Measurements from ENCODE around the gene GAA.

Gene GAA

DNA sequence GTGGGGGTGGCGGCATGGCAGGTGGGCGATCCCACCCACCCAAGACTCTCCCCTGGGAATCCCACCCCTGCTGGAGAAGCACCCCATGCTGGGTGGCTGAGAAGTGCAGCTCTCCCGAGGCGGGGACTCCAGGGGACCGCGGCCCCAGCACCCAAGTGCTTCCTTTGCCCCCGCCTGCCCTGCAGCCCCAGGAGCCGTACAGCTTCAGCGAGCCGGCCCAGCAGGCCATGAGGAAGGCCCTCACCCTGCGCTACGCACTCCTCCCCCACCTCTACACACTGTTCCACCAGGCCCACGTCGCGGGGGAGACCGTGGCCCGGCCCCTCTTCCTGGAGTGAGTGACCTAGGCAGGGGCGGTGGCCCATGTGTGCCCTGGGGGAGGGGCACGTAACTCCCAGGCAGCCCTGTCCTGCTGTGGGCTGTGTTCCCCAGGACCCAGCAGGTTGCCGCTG lies 11.7 kb downstream of the GAA start:
- in situ Hi-C loops (cut with MboI; ENCODE audit: low pct_unique_long_range_greater_than_20kb, low sequenced_read_pairs) = no loop called here
- no peak for DNase-seq

GRCh38 chr17:80114758-80115157 lies 13.4 kb downstream of the GAA start:
- in situ Hi-C loops (cut with MboI; ENCODE audit: low pct_unique_long_range_greater_than_20kb, low sequenced_read_pairs) = no loop called here
- no peak for DNase-seq

DNA sequence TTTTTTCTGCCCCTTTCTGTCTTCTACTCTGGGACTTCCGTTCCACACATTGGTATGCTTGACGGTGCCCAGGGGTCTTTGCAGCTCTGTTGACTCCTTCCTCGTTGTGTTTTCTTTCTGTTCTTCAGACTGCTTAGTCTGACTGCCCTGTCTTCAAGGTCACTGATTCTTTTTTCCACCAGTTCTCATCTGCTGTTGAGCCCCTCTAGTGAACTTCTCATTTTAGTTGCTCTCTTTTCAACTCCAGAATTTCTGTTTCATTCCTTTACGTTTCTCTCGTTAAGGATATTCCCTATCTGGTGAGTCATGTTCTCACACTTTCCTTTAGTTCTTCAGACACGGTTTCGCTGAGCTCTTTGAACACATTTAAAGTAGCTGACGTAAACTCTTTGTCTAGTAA lies 13.8 kb downstream of the GAA start:
- in situ Hi-C loops (cut with MboI; ENCODE audit: low pct_unique_long_range_greater_than_20kb, low sequenced_read_pairs) = no loop called here
- no peak for DNase-seq

- in situ Hi-C loops (cut with MboI; ENCODE audit: low pct_unique_long_range_greater_than_20kb, low sequenced_read_pairs) = no loop called here
- no peak for DNase-seq
Observed at GRCh38 chr17:80116276-80116920, 15.0 kb downstream of the GAA start.

GRCh38 chr17:80116921-80117380 lies 15.6 kb downstream of the GAA start:
- DNase-seq = no peak
- in situ Hi-C loops (cut with MboI; ENCODE audit: low pct_unique_long_range_greater_than_20kb, low sequenced_read_pairs) = no loop called here

GRCh38 chr17:80117491-80118401 lies 16.4 kb downstream of the GAA start:
- in situ Hi-C loops (cut with MboI; ENCODE audit: low pct_unique_long_range_greater_than_20kb, low sequenced_read_pairs) = no loop called here
- no peak for DNase-seq

DNA sequence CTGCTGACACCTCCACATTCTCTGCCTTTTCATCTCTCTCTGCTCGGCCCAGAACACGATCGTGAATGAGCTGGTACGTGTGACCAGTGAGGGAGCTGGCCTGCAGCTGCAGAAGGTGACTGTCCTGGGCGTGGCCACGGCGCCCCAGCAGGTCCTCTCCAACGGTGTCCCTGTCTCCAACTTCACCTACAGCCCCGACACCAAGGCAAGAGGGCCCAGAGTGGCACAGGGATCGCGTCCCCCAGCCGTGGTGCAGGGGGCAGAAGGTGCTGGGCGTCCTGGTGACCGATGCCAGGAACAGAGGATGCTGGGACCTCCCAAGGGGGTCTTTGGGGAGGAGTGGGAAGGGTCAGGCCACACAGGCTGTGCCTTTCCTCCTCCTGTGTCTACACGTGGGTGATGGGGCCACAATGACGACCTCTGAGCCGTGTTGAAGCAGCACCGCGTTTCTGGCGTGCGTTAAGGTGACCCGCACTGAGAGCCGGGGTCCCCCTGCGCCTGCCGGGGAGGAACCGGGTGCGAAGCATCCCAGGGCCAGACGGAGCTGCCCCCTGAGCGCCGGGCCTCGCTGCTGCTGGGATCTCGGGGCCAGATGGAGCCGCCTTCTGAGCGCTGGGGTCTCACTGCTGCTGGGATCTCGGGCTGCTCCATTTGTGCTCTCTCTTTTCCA lies 17.4 kb downstream of the GAA start:
- in situ Hi-C loops (cut with MboI; ENCODE audit: low pct_unique_long_range_greater_than_20kb, low sequenced_read_pairs) = no loop called here
- no peak for DNase-seq

- in situ Hi-C loops (cut with MboI; ENCODE audit: low pct_unique_long_range_greater_than_20kb, low sequenced_read_pairs) = no loop called here
- no peak for DNase-seq
Observed at GRCh38 chr17:80119271-80119791, 17.9 kb downstream of the GAA start.

DNA sequence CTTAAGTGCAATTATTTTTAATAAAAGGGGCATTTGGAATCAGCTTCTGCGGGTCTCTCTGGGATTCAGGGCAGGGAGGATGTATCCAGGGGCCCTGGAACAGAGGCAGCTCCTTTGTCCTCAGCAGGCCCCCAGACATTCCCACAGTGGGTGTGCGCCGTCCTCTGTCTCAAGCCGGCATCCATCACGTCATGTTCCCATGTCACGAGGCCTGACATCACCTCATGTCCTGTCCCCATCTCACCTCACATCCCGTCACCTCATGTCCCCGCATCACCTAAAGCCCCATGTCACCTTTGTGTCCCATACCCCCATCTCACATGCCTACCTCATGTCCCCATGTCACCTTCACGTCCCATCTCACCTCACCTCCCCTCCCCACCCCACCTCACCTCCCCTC lies 18.5 kb downstream of the GAA start:
- no peak for DNase-seq
- in situ Hi-C loops (cut with MboI; ENCODE audit: low pct_unique_long_range_greater_than_20kb, low sequenced_read_pairs) = no loop called here

- in situ Hi-C loops (cut with MboI; ENCODE audit: low pct_unique_long_range_greater_than_20kb, low sequenced_read_pairs) = no loop called here
- DNase-seq = no peak
Observed at GRCh38 chr17:80122026-80122575, 20.7 kb downstream of the GAA start.

- DNase-seq = no peak
- in situ Hi-C loops (cut with MboI; ENCODE audit: low pct_unique_long_range_greater_than_20kb, low sequenced_read_pairs) = no loop called here
Observed at GRCh38 chr17:80122926-80123505, 21.6 kb downstream of the GAA start.

- in situ Hi-C loops (cut with MboI; ENCODE audit: low pct_unique_long_range_greater_than_20kb, low sequenced_read_pairs) = no loop called here
Observed at GRCh38 chr17:80123791-80124190, 22.4 kb downstream of the GAA start.

DNA sequence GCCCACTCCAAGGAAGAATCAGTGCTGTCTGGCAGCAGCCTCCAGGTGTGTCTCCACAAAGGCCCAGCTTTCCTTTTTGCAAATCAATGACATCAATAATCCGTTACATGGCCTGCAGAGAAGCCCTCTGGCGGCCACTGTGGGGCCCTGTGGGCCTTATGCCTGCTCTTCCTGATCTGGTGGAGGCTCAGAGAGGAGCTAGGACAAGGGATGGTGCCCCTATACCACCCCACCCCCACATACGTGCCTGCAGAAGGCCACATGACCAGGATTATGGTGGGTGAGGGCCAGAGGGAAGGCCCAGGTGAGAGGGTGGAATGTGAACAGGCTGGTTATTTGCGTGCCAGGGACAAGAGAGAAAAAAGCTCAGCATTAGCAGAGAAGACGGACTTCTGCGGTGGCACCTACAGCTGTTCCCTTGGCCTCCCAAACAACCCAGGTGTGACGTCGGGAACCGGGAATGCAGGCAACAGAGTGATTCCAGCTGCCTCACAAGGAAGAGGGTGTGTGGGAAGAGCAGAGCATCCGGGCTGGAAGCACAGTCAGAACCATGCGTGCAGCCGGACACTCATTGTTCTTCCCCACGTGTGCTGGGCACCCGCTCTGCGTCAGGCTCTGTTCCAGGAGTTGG lies 23.1 kb downstream of the GAA start:
- in situ Hi-C loops (cut with MboI; ENCODE audit: low pct_unique_long_range_greater_than_20kb, low sequenced_read_pairs) = no loop called here
- DNase-seq = peak; percentile 49

More at GRCh38 chr17:80123791-80124190, 22.4 kb downstream of the GAA start:
- no peak for DNase-seq

- in situ Hi-C loops (cut with MboI; ENCODE audit: low pct_unique_long_range_greater_than_20kb, low sequenced_read_pairs) = no loop called here
- no peak for DNase-seq
Observed at GRCh38 chr17:80125656-80126448, 24.5 kb downstream of the GAA start.

DNA sequence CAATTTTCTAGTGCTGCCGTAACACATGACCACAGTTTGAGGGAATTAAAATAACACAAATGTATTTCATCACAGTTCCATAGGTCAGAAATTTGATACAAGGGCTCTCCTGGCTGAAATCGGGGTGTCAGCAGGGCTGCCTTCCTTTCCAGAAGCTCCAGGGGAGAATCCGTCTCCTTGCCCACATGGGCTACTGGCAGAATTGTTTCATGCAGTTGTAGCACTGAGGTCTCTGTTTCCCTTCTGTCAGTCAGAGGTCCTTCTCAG lies 25.0 kb downstream of the GAA start:
- DNase-seq = no peak
- in situ Hi-C loops (cut with MboI; ENCODE audit: low pct_unique_long_range_greater_than_20kb, low sequenced_read_pairs) = no loop called here

- in situ Hi-C loops (cut with MboI; ENCODE audit: low pct_unique_long_range_greater_than_20kb, low sequenced_read_pairs) = no loop called here
- no peak for DNase-seq
Observed at GRCh38 chr17:80129006-80129565, 27.7 kb downstream of the GAA start.

GRCh38 chr17:80130992-80131391 lies 29.6 kb downstream of the GAA start:
- no peak for DNase-seq
- in situ Hi-C loops (cut with MboI; ENCODE audit: low pct_unique_long_range_greater_than_20kb, low sequenced_read_pairs) = no loop called here

All from KBM-7 (cell line).